Measurements from ENCODE around the gene TMEM252.

Gene TMEM252

DNA sequence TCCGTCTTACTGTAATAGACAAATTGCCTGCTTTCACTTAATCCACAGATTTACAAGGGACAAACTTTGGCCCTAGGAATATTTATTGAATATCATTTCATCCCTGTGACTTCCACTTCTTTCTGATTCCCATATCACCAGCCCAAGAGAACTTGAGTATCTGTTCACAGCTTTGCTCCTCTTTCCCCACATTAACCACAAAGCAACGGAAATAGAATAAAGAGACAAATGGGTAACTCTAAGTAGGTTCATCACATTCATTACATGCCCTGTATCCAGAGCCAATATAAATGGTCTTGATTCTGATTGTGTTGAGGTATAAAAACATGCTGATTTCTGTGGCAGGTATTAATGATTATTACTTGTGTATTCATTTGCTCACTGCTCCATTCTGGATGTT is 41.9 kb downstream of the TMEM252 start:
- DNase-seq (ENCODE audit: low read depth in 2 of 2), result no peak

DNA sequence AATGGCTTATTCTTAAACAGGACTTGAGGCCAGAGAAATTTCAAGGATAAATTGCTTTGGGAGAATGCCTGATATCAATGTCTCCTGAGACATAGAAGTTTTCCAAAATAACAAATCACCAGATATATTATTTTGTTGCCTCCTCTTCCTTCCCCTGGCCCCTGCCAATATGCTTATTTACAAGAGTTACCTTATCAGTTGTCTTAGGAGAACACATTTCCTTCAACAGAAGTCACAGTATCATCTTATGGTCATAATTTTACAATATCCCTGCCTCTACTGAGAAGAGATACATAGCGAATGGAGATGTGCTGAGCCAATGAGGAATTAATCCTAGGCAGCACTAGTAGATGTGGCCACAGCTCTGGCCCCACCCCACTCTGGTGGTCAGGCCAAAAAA is 43.1 kb downstream of the TMEM252 start:
- DNase-seq (ENCODE audit: low read depth in 2 of 2), result no peak

DNA sequence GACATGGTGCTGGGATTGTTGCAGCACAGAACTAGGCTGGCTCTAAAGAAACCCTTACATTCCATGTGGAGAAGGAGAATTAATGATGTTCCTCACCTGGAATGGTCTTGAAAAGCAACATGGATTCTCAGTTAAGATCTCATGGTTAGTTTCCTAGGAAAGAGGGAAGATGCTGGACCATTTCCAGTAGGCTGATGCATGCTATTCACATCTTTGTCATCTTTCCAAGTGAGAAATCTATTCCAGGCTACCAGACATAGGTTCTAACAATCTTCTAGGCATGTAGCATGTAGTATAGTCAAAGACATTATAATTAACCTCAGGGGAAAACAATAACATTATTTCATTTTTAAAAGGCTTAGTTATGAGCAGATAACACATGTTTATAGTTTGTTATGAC is 44.3 kb downstream of the TMEM252 start:
- no peak for DNase-seq (ENCODE audit: low read depth in 2 of 2)

DNA sequence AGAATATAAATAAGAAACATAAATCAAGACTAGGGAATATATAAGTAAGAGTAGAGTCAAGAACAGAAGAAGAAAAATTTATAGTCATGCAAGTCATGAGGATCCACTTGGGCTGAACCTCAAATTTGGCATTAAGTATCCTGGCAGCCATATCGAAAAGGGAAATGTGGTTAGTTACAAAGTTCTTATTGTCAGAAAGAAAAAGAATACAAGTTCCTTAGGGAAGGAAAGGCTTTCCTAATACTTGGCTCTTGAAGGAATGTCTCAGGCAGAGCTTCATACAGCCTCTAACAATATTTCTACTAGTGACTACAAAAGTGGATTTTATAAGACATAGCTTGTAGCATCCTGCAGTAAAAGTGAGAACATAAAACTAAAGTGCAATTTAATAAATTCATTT is 45.4 kb downstream of the TMEM252 start:
- DNase-seq (ENCODE audit: low read depth in 2 of 2), result no peak

DNA sequence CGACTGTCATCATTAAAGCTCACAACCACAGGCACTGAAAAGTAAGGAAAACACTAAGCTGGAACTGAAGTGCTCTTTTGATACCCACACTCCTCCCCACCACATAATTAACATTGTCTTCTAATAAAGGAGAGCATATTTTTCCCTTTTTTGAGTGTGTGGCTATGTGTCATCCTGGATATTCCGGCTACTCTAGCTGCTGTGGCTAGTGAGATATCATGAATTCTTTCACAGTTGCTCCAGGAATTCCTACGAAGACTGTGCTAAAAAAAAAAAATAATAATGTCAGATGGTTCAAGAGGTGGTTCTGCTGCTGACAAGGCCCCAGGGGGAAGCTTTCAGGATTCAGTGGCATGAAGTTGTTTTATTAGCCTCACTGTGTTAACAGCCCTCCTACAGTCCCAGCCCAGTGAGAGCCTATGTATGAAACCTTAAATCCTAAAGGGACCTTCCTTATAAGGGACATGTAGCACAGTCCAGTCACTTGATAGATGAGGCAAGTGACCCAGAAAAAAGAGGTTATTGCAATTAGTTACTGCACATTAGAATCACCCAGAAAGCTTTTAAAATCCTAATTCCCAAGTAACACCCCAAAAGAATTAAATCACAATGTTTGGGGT is 46.6 kb downstream of the TMEM252 start:
- no peak for DNase-seq (ENCODE audit: low read depth in 2 of 2)

DNA sequence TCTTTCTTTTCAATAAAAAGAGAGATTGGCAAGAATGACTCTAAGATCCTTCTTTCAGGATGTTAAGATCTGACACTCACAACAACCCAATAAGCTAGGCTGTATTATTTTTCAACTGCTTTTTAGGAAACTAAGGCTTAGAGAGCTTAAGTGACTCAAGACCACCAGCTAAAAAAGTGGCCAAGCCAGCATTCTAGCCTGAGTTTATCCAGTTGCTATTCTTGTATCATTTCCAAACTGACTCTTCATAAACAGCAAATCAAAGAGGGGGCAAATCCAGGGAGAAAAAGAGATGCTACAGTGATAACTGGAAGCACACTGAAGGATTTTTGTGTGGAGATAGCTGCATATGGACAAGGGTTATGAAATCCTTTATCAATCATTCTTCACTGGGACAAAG is 47.1 kb downstream of the TMEM252 start:
- no peak for DNase-seq (ENCODE audit: low read depth in 2 of 2)

DNA sequence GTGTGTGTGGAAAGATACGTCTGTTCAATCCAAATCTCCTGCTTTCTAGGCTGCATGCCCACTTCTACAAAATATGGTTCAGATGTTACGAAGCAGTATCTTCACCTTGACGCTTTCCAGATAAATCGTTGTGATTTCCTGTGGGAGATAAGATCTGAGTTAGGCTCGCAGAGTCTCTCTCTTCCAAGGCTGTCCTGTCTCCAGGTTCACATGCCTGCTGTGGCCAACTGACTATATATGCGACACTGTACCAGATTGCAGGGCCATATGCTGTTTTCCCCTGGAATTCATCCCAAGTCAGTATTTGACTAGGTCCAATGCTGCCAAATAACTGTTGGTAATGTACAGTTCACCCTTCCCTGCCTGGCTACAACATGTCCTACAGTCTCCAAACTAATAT is 47.9 kb downstream of the TMEM252 start:
- DNase-seq (ENCODE audit: low read depth in 2 of 2), result no peak

DNA sequence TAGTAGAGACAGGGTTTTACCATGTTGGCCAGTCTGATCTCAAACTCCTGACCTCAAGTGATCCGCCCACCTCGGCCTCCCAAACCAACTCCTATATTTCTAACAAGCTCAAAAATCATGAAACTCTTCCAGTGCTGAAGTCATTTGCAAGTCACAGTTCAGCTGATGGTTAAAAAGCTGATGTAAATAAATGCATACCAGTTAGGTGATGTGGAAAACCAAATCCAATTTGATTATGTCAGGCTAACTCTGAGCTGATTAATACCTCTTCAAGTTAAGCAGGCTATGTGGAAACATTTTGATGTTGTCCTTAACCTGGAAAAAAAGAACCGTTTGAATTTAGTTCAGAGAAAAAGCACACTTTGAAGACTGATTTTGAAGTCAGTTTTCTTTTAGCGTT is 51.0 kb downstream of the TMEM252 start:
- DNase-seq (ENCODE audit: low read depth in 2 of 2), result no peak

DNA sequence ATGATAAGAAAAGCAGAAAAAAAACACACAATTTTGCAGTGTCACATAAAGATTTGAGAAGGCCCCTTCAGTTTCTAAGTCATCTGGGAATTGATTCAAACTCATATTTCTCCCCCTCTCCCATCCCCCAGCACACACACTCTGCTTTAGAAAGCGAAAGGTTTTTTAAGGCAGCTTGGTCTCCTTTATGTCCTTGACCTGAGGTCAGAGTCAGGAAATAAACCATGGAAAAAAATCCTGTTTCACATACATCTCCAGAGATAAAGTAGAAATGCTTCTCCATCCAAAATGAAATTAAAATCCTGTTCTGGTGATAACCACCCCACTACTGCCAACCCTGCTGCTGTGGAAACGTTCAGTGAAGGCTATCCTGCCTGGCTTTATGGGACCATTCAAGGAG is 52.6 kb downstream of the TMEM252 start:
- no peak for DNase-seq (ENCODE audit: low read depth in 2 of 2)

All from stimulated activated CD4-positive, alpha-beta T cell treated with anti-CD3 and anti-CD28 coated beads, Interleukin-1b, Interleukin-23, amount 100 ng/mL, for 4 hours (primary cell).